COLO668 (cell line): ENCODE measurements around the gene TGFB1I1.
"Not testable (repeated sequence)": the region's sequence is repeated elsewhere in the genome, so short reads cannot be mapped to it uniquely, and the experiment has no call there.

Experiments used
- DNase-seq: peaks from one replicate; lab custom pipeline; 2025; ENCODE audit not compliant: unreplicated experiment; lab: John Stamatoyannopoulos, UW

TGFB1I1 gene

DNA sequence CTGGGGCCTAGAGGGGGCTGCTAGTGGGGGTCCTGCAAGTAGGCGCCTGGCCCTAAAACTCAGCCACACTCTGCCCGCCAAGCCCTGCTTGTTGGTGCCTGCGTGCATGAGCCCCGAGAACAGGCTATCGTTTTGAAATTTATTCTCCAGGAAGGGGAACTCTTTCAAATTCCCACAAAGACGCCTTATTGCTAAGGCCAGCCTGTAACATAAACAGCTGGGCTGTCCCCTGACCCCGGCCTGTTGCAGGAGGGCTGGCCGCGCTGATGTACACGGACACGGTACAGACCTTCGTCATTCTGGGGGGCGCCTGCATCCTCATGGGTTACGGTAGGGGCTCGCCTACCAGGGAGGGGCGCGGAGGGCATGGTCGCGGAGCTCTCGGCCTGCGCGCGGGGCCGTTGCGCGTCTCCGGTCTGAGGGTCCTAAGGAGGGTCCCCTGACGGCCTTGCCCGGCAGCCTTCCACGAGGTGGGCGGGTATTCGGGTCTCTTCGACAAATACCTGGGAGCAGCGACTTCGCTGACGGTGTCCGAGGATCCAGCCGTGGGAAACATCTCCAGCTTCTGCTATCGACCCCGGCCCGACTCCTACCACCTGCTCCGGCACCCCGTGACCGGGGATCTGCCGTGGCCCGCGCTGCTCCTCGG is 15.2 kb downstream of the TGFB1I1 start:
- DNase-seq, result no peak

DNA sequence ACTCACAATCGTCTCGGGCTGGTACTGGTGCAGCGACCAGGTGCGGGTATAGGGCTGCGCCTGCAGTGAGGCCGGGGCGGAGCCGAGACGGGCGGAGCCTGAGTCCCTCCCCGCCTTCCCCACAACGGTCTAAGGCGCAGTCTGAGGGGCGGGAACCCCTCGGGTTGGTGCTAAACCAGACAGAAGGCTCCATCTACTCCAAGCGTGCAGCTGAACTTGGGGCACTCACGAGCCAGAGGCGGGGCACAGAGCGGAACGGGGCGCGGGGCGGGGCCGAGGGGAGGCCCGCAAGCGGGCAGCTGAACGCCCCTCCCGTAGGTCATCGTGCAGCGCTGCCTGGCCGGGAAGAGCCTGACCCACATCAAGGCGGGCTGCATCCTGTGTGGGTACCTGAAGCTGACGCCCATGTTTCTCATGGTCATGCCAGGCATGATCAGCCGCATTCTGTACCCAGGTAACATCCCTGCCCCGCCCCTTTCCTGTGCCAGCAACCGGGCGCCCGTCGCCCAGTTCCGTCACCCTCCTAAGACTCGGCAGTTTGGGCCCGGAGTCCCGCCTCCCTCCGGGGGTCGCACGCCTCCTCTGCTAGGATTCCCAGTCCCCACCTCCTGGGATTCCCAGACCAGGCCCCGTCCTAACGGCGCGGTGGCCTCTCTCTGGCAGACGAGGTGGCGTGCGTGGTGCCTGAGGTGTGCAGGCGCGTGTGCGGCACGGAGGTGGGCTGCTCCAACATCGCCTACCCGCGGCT is 15.9 kb downstream of the TGFB1I1 start:
- peak; percentile 66 for DNase-seq

DNA sequence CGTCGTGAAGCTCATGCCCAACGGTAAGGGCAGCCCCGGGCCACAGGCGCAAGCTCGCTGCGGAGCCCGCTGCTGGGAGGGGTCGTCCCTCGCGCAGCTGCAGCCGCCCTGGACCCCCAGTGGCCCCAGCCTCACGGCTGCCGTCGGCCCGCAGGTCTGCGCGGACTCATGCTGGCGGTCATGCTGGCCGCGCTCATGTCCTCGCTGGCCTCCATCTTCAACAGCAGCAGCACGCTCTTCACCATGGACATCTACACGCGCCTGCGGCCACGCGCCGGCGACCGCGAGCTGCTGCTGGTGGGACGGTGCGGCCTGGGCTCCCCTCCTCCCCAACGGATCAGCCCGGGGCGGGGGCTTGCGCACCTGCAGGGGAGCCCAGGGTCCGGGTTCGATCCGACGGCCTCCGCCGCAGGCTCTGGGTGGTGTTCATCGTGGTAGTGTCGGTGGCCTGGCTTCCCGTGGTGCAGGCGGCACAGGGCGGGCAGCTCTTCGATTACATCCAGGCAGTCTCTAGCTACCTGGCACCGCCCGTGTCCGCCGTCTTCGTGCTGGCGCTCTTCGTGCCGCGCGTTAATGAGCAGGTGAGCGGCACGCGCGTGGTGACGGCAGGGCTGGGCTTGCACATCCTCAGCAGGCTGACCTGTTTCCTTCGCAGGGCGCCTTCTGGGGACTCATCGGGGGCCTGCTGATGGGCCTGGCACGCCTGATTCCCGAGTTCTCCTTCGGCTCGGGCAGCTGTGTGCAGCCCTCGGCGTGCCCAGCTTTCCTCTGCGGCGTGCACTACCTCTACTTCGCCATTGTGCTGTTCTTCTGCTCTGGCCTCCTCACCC is 16.7 kb downstream of the TGFB1I1 start:
- no peak for DNase-seq

DNA sequence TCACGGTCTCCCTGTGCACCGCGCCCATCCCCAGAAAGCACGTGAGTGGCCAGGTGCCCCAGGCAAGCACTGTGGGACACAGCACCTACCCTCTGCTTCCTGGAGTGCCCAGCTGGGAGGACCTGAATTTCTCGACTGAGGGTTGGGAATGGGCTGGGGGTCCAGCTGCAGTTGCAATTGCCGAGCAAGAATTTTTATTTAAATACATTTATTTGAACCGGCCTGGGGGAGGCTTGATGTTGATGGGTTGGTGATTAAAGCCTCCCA is 17.3 kb downstream of the TGFB1I1 start:
- DNase-seq, result no peak

DNA sequence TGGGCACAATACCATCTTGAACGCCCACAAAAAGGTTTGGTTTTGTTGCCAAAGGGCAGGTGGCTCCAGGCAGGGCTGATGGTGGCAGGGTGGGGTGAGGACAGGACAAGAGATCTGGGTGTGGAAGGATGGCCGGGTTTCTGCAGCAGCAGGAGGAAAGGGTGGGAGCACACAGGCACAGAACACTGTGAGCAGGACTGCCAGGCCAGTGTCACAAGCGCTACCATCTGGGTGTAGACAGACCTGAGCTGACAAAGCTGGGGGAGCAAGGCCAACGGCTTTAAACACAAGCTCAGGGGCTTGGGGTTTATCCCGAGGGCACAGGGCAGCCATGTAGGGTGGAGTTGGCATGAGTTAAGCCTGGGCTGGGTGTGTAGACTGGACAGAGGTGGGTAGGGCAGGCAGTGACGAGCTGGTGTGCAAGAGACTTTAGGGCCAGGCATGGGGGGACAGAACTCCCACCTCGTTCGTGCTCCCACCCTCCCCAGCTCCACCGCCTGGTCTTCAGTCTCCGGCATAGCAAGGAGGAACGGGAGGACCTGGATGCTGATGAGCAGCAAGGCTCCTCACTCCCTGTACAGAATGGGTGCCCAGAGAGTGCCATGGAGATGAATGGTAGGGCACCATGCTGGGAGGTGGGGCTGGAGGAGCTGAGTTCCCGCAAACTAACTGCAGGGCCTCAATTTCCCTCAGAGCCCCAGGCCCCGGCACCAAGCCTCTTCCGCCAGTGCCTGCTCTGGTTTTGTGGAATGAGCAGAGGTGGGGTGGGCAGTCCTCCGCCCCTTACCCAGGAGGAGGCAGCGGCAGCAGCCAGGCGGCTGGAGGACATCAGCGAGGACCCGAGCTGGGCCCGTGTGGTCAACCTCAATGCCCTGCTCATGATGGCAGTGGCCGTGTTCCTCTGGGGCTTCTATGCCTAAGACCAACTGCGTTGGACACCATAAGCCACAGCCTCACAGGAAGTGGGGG is 17.9 kb downstream of the TGFB1I1 start:
- DNase-seq, result no peak

DNA sequence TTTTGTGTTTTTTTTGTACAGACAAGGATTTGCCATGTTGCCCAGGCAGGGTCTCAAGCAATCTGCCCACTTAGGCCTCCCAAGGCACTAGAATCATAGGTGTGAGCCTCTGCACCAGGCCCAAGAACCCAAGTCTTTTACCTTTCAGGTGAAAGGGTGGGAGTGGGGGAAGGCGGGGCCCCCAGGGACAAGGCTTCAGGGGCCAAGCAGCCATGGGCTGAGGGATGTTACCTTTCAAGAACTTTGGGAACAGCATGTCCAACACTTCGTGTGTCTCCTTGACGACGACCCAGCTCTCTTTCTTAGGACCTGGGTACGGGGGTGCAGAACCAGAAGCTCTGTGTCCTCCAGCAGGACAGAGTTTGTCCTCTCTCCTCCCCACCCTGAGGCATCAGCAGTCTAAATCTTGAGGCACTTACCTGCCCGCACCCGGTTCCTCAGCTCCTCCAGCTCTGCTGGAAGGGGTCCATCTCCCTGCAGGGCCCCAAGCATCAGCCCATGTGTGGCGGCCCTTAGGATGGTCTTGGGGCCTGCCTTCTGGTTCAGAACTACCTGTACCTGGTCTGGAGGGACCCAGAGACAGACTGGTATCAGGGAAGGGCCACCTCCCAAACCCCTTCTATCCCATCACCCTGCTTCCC is 19.9 kb downstream of the TGFB1I1 start:
- no peak for DNase-seq

DNA sequence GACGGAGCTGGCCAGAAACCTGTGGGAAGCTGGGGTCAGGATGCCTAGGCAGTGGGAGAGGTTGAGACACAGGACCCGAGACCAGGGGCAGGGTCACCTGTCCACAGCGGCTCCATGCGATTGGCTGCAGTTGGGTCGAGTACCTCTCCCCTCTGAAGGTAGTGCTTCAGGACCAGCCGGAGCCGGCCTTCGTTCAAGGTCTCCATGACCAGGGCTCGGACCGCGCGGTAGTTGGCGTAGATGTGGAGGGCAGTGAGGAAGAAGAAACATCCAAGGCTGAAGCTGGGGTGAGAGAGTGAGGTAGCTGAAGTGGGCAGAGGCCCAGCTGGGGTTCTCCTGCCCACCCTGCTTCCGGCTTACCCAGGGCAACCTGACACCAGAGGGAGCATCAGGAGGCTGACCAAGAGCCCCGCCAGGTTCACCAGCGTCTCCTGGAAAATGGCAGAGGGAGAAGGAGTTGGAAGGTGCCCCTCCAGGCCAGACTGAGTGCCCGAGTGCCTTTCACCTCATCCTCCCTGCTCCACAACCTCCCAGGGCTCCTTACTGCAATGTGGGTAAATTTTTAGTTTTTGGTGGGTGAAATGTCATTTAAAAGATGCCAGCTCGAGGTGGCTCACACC is 21.7 kb downstream of the TGFB1I1 start:
- no peak for DNase-seq

DNA sequence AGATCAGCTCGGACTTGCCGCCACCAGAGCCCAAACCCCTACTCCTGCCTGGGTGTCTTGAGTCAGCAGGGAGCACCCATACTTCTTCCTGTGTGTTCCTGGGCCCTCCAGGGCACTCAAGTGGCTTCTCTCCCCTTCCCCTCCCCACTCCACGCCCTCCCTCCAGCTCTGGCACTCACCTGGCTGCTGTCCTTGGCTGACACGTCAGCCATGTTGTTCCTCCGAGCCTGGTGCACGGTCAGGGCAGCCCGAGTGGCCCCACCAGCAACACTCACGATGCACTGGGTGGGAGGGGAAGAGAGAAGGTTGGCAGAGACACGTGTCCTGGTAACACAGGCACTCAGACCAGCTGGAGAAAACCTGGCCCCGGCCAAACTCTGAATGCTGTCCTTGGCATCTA is 24.7 kb downstream of the TGFB1I1 start:
- no peak for DNase-seq

DNA sequence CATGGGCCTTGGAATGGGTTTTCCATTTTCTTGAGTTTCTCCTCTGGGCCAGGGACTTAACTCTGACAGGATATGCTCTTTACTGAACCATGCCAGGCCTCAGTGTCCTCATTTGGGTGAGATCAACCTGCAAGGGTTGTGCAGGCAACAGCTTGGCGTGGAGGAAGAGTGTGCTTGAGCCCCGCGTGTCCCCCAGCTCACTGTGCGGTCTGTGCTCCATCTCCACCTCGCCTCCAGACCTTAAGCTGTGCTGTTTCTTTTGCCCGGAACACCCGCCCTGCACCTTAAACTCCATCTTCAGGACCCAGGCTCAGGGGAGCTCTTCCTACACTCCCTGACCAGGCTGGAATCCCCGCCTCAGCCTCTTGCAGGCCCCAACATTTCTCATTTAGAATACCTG is 26.5 kb downstream of the TGFB1I1 start:
- no peak for DNase-seq

DNA sequence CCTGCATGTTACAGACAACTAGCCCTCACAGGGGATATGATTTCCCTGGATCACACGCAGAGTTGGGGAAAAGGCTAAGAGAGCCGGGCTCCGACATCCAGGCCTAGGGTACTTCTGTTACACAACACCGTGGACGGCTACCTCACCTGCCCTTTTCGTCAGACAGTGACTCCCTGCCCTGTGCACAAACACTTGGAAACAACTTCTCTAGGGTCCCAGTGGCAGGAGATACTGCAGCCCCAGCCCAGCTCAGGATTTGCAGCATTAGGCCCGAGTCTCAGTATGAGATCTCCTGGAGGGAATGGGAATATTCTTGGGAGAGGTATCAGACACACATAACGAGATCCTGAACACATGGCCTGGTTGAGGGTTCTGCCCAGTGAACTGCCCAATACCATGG is 28.0 kb downstream of the TGFB1I1 start:
- no peak for DNase-seq

DNA sequence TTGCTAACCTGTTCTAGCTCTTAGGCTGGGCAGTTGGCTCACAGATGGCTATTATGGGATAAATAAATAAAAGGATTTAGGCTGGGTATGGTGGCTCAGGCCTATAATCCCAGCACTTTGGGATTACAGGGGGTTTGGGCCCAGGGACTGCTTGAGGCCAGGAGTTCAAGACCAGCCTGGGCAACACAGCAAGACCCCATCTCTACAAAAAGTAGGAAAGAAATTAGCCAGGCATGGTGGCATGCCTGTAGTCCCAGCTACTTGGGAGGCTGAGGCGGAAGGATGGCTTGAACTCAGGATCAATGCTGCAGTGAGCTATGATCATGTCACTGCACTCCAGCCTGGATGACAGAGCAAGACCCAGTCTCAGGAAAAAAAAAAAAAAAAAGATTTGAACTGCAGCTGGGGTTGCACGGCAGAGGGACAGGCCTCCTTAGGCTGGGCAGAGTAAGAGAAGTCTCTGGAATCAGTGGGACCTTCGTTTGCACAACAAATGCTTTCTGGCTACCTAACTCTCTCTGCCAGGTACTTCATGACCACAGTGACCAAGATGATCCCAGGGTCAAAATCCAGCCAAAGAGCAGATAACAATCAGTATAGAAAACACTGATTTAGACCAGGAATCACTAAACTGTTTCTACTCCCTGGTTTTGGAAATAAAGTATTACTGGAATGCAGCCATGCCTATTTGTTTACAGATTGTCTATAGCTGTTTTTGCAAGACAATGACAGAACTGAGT is 29.4 kb downstream of the TGFB1I1 start:
- no peak for DNase-seq

DNA sequence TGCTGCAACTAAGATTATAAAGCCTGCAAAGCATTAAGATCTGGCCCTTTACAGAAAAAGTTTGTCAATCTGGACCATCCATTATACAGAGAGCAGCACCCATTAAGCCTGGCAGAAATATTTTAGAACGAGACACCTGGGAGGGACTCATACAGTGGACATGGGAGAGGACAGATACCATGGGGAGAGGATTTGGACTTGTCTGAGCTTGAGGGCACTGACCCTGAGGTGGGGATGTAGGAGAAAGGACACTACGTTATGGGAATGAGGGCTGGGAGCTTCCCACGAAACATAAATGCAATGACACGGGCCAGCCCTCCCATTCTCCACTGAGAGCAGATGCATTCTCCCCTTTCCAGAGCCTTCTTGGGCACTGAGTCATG is 30.0 kb downstream of the TGFB1I1 start:
- no peak for DNase-seq

DNA sequence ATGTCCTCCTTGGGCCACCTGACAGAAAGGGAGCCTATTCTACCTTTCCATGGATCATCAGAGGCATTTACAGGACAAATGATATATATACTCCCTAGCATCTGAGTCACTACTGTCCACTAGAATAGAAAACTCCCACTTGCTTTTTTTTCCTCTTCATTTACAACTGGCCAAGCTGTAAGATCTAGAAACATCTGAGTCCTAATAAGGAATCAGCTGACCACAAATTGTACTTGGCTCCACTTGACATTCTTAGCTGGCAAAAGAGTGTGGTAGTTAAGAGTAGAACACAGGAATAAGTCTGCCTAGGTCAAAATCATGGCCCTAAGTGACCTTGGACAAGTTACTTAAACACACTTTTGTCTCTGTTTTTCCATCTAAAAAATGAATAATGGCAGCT is 31.0 kb downstream of the TGFB1I1 start:
- no peak for DNase-seq

DNA sequence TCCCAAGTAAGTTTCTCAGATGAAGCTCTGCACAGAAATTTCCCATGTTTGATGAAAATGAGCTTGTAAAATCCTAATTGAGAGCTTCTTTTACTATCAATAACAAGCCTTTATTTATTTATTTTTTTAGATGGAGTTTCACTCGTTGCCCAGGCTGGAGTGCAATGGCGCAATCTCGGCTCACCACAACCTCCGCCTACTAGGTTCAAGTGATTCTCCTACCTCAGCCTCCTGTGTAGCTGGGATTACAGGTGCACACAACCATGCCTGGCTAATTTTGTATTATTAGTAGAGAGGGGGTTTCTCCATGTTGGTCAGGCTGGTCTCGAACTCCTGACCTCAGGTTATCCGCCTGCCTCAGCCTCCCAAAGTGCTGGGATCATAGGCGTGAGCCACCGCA is 31.6 kb downstream of the TGFB1I1 start:
- not testable (repeated sequence) for DNase-seq

DNA sequence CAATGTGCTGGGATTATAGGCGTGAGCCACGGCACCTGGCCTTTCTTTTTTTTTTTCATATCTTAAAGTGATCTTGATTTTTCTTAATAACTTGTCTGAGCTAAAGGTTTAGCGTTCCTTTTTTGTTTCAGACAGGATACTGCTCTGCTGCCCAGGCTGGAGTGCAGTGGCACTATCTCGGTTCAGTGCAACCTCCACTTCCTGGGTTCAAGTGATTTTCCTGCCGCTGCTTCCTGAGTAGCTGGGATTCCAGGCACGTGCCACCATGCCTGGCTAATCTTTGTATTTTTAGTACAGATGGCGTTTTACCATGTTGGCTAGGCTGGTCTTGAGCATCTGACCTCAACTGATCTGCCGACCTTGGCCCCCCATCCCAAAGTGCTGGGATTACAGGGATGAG is 32.2 kb downstream of the TGFB1I1 start:
- DNase-seq, result no peak

DNA sequence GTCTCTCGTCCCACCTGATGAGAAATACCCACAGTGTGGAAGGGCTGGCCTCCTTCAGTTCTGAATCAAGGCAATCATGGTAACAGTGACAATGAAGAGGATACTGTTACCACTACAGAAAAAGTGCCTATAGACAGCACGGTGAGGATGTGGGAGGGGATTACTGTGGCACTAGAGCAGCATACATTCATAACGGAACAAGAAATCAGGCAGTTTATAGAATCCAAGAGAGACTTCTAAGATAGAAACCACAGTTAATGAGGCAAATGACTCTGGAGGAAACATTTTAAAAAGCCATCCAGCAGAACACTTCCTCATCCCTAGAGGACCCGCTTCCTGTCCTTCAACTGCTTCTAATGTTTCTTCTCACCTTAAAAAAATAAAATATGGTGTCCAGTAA is 33.5 kb downstream of the TGFB1I1 start:
- no peak for DNase-seq

DNA sequence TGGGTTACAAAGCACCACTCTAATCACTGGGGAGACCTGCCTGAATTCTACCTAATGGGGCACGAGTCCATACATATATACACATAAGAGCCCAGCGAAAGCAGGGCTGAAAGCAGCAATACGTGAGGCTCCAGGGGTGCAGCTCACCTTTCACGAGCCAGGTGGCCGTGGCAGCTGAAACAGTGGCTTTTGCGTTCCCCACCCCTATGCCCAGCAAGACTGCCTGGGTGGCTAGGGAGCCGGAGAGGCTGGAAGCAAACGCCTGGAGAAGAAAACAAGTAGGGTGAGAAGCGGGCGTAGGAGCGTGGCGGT is 35.6 kb downstream of the TGFB1I1 start:
- peak; percentile 38 for DNase-seq

DNA sequence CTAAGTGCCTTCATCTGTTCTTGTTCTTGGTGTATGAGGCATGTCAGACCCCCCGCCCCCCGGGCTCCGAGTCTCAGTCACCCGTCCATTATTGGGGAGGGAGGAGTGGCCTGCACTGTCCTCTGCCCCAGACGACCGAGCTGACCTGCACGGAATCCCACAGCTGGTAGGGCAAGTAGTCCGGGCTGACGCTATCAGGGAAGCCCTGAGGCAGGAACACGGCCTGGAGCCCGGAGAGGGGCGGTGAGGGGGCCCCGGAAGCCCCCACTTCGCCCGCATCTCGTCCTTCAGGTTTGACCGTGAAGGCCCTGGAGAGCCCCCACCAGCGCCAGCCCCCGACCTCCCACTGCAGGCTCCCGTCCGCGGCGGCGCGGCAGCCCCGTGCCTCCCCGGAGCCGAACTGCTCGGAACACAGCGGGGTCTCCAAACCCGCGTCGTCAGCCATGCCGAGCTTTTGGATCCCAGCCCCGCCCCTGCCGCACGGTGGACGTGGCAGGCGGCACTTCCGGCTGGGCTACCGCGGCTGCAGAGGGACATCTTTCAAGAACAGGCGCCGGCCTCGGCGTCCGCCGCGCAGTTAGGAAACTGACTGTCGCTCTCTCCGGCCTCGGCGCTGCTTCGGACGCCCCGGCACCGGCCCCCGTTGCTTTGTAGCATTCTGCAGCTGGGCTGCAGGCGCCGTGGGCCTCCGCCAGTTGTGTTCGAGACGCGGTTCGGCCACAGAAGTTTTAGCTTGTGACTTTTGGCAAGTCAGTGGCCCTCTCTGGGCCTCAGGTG is 36.2 kb downstream of the TGFB1I1 start, which contains the start of gene RUSF1:
Gene RUSF1 (minus strand): TSS at position 463 of the 777 bp plus-strand sequence. CDS start 18 bp downstream, at position 445.
- DNase-seq, result peak; percentile 92

DNA sequence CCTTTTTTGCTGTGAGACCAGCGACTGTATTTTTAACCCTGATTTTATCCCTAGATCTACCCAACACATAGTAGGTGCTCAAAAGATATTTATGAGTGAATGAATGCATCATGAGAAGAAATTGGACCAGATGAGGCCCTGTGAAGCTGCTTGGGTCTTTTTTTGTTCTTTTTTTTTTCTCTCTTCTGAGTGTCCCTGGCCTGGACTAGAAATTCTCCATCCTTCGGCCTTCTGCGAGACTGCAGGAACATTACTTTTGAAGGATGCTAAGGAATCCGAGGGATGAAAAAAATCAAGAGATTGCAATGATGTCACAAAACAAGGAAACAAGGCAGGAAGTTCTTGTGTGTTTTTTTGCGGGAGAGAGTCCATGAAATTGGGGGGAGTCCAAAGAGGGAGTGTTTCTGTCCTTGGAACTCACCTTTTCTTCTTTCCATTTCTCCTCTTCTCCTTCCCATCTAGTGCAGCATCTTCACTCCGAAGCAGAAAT is 36.8 kb downstream of the TGFB1I1 start:
- no peak for DNase-seq
